Thyroid gland (tissue), 4 donors: ENCODE data around the gene SLC8A1. TPM values are rescaled to one million over a fixed set of nuclear protein-coding genes. Genes with fewer than 3 reads are reported as not detected.

Source experiments
- DNase-seq, 2 donors: peaks; one replicate each; pipeline ENCODE4 v3.0.0-alpha.2; 2019
- H3K27ac ChIP-seq, 3 donors: fragments of 200-600 bp; sonication (generic); 1 replicate in 2 of 3; 2 replicates in 1 of 3; pipeline ENCODE4 v1.5.1; 2016 to 2019; ENCODE audit warnings: mild to moderate bottlenecking in 1 of 3, moderate library complexity in 1 of 3
- H3K27me3 ChIP-seq: fragments of 200-600 bp; sonication (generic); one replicate; pipeline ENCODE4 v1.5.1; 2019
- H3K36me3 ChIP-seq, 2 donors: fragments of 200-600 bp; sonication (generic); one replicate each; pipeline ENCODE4 v1.5.1; 2016 to 2019
- H3K4me1 ChIP-seq, 2 donors: fragments of 200-600 bp; sonication (generic); one replicate each; pipeline ENCODE4 v1.5.1; 2017 to 2019
- H3K4me3 ChIP-seq, 3 donors: fragments of 200-600 bp; sonication (generic); replicated peaks in 1 of 3; 1 replicate in 2 of 3; 2 replicates in 1 of 3; pipeline ENCODE4 v1.5.1; 2016; ENCODE audit warnings: mild to moderate bottlenecking in 1 of 3
- H3K9me3 ChIP-seq: fragments of 200-600 bp; sonication (generic); one replicate; pipeline ENCODE4 v1.5.1; 2017
- POLR2A ChIP-seq, 2 donors: fragments of 450-650 bp; IDR thresholded peaks; one replicate each; pipeline ENCODE4 v1.6.1; 2017; ENCODE audit warnings: antibody characterized with exemption in 2 of 2, mild to moderate bottlenecking in 2 of 2, moderate library complexity in 1 of 2
- WGBS, 2 donors: methylation state at CpG; one replicate each; pipeline ENCODE4 v1.1.5; 2017; 5-methylcytosine and 5-hydroxymethylcytosine counted together
- intact Hi-C: fragments of 100-400 bp; cut with DNase I; formaldehyde crosslinking; loops from one replicate; pipeline ENCODE4 v1.15.1; 2023
- total RNA-seq, 4 donors: library from RNA; depleted of rRNA; stranded (reverse); fragments of >200 nt; gene quantifications; one replicate each; pipeline ENCODE4 v1.2.3, GENCODE V29; 2016
- TF ChIP-seq, protein P1 (sequence below), 6 experiments: fragments of 200-600 bp in 3 of 6; fragments of 450-650 bp in 3 of 6; sonication (generic) in 3 of 6; IDR thresholded peaks; one replicate each; pipeline ENCODE4 v1.5.1; 2016 to 2019; ENCODE audit warnings: antibody characterized with exemption in 6 of 6, mild to moderate bottlenecking in 2 of 6, inconsistent platforms in 1 of 6, moderate library complexity in 1 of 6

Gene SLC8A1
- total RNA-seq, 4 donors from 2014 or later, result 2.0 to 5.1 (median 4.4) TPM

DNA sequence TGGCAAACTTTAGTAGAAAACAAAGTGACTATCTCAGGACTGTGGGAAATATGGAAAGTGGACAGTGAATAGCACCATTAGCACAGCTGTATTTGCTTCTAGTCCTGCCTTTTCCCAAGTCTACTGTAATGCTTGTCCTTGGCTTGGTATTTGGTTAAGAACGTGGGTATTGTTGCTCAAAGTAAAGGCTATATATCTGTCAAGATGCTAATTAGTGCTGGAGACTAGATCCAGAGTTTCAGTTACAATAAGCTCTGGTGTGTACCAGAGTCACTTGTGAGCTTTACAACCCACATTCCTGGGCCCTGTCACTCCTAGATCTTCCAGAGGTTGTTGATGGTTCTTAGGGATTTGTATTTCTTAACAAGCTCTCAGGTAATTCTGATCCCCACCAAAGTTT is 313.6 kb downstream of the SLC8A1 start:
- Histone ChIP-seq H3K9me3 (no peaks in the 10 kb centered on the region), H3K4me3 (no peak overlapping the region), H3K27me3 (no peaks in the 10 kb centered on the region), H3K4me1 (no peaks in the 10 kb centered on the region), H3K27ac (no peak overlapping the region), H3K36me3 (no peaks in the 10 kb centered on the region)
- 71 to 83% methylated on average over 1 of the region's 1 CpG for WGBS, 2 donors
- DNase-seq, result no peak
- intact Hi-C loops, result no loop called here
- TF ChIP-seq, protein P1, sequence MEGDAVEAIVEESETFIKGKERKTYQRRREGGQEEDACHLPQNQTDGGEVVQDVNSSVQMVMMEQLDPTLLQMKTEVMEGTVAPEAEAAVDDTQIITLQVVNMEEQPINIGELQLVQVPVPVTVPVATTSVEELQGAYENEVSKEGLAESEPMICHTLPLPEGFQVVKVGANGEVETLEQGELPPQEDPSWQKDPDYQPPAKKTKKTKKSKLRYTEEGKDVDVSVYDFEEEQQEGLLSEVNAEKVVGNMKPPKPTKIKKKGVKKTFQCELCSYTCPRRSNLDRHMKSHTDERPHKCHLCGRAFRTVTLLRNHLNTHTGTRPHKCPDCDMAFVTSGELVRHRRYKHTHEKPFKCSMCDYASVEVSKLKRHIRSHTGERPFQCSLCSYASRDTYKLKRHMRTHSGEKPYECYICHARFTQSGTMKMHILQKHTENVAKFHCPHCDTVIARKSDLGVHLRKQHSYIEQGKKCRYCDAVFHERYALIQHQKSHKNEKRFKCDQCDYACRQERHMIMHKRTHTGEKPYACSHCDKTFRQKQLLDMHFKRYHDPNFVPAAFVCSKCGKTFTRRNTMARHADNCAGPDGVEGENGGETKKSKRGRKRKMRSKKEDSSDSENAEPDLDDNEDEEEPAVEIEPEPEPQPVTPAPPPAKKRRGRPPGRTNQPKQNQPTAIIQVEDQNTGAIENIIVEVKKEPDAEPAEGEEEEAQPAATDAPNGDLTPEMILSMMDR (IDR thresholded peaks at IDR 0.05), result no peak
- no peak for TF ChIP-seq POLR2A (IDR thresholded peaks at IDR 0.05)

DNA sequence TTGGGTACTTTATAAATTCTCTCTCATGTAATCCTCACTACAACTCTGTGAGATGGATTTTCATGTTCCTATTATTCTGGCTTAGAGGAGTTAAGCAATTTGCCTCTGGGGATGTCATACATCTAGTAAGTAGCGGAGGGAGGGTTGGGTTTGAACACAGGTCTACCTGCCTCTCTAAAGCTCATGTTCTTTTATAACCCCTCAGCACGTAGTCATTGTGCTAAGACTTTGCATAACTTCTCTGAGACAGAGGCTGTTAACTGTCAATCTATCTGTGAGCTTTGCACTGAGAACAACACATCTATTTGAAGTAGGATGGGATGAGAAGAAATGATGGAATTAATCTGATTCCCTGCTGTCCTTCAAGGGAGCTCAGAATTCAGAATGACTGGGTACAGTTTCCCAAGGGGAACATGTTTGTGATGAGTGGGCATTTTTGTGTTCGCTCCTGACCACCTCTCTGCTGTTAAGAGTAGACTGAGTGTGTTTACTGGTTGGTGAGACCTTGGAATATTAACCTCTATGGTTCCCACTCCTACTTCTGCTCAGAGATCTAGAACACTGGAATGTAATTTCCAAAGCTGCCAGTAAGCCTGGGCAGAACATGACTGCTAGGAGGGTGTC is 320.7 kb downstream of the SLC8A1 start:
- intact Hi-C loops, result no loop called here

DNA sequence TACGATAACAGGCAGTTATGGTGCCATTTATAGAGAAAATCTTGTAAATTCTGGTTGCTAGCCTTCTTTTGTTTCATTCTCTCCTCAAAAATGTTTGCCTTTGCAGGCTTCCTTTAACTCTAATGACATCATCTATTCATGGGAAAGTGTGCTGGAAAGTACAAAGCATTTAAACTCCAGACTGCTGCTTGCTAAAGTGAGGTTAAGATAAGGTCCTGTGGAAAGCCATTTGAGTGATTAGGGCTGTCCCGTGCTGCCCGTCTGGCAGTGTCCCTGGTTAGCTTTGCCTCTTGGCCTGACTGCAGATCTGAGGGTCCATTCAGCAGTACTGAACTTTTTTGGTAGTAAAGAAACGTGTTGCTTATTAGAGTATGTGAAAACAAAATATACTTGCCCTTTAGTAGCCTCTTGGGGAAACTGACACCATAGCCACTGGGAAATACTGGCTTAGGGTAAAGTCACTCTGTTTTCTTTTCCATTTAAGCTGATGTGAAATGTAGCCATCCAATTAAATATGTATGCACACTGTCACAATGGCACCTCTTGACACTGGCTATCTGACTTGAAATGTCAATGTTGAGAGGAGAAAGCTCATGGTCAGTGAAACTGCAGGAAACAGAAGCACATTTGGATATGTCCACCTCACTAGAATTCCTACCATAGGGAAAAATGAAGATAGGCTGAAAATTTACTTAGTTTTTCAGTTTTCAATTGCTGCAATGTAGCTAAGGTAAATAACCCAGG is 321.5 kb downstream of the SLC8A1 start:
- WGBS, 2 donors, result 63 to 64% methylated on average over 4 of the region's 4 CpGs
- no peak overlapping the region for H3K27ac ChIP-seq
- DNase-seq, result no peak
- TF ChIP-seq, protein P1 (IDR thresholded peaks at IDR 0.05), result no peak
- TF ChIP-seq POLR2A (IDR thresholded peaks at IDR 0.05), result no peak
- H3K4me1 ChIP-seq, result no peaks in the 10 kb centered on the region
- H3K36me3 ChIP-seq, result no peaks in the 10 kb centered on the region
- H3K27me3 ChIP-seq, result no peaks in the 10 kb centered on the region
- H3K4me3 ChIP-seq, result no peak overlapping the region
- H3K9me3 ChIP-seq, result no peaks in the 10 kb centered on the region
- intact Hi-C loops, result no loop called here

More for the DNA sequence above, 320.7 kb downstream of the SLC8A1 start:
- no peak overlapping the region for H3K4me3 ChIP-seq
- no peak for TF ChIP-seq POLR2A (IDR thresholded peaks at IDR 0.05)
- TF ChIP-seq, protein P1 (IDR thresholded peaks at IDR 0.05), result no peak
- no peaks in the 10 kb centered on the region for H3K27me3 ChIP-seq
- H3K4me1 ChIP-seq, result no peaks in the 10 kb centered on the region
- no peak overlapping the region for H3K27ac ChIP-seq
- no peaks in the 10 kb centered on the region for H3K9me3 ChIP-seq
- 59 to 79% methylated on average over 3 of the region's 3 CpGs for WGBS, 2 donors
- DNase-seq, result no peak
- H3K36me3 ChIP-seq, result no peaks in the 10 kb centered on the region

DNA sequence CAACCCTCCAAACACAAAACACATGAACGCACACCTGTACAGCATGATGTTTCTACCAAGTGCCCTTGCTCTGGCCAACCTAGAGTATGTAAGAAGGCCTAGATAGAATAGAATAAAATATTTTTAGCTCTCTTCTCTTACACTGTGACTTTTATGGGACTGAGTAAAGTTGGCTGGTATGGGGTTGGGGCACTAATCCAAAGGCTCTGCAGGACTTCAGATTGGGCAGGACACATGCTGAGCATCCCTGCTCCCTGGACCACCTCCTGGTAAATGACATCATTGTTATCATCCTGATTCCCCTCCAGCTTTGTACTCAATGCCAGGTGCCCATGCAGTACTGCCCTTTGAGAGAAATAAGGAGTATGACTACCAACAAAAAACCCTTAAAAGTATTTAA is 322.2 kb downstream of the SLC8A1 start:
- H3K27ac ChIP-seq, result no peak overlapping the region
- TF ChIP-seq POLR2A (IDR thresholded peaks at IDR 0.05), result no peak
- TF ChIP-seq, protein P1 (IDR thresholded peaks at IDR 0.05), result no peak
- intact Hi-C loops, result no loop called here
- no peaks in the 10 kb centered on the region for H3K9me3 ChIP-seq
- no peaks in the 10 kb centered on the region for H3K27me3 ChIP-seq
- H3K4me1 ChIP-seq, result no peaks in the 10 kb centered on the region
- no peaks in the 10 kb centered on the region for H3K36me3 ChIP-seq
- 89 to 94% methylated on average over 1 of the region's 1 CpG for WGBS, 2 donors
- no peak for DNase-seq
- no peak overlapping the region for H3K4me3 ChIP-seq

DNA sequence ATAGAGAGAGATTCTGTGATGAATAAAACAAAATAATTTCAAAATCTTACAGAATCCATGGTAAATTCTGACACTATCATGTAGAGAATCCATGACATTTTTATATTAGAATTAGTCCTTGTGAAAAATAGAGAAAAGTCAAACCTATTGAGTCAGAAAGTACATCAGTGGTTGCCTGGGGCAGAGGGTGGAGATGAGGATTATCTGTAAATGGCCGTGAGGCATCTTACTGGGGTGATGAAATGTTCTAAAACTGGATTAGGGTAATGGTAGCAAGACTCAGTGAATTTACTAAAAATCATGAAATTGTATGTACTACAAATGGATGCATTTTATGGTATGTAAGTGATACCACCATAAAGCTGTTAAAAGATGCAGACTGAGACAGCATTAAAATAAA is 323.1 kb downstream of the SLC8A1 start:
- H3K4me1 ChIP-seq, result no peaks in the 10 kb centered on the region
- no peak for DNase-seq
- intact Hi-C loops, result no loop called here
- H3K27ac ChIP-seq, result no peak overlapping the region
- no peaks in the 10 kb centered on the region for H3K36me3 ChIP-seq
- no peaks in the 10 kb centered on the region for H3K9me3 ChIP-seq
- H3K27me3 ChIP-seq, result no peaks in the 10 kb centered on the region
- 95% methylated on average over 1 of the region's 1 CpG for WGBS, 2 donors
- no peak overlapping the region for H3K4me3 ChIP-seq
- TF ChIP-seq, protein P1 (IDR thresholded peaks at IDR 0.05), result no peak
- TF ChIP-seq POLR2A (IDR thresholded peaks at IDR 0.05), result no peak
